Right cardiac atrium (tissue), 5 donors: Measurements from ENCODE around the gene ERBB2. TPM values are rescaled to one million over a fixed set of nuclear protein-coding genes. Genes with fewer than 3 reads are reported as not detected.

Experiments used
- ATAC-seq, 2 donors: fragments of 200-7000 bp; cut with Tn5 transposase; one replicate each; pipeline versions ENCODE4 v1.8.0 to v1.9.1; 2020; ENCODE audit warnings: moderate library complexity in 2 of 2, mild to moderate bottlenecking in 1 of 2
- DNase-seq, 3 donors: peaks; one replicate each; pipeline ENCODE4 v3.0.0-alpha.2; 2020
- H3K27ac ChIP-seq: one replicate; pipeline ENCODE4 v1.5.1; 2013; ENCODE audit warnings: mild to moderate bottlenecking, low read length, control low read depth, moderate library complexity
- H3K27me3 ChIP-seq: one replicate; pipeline ENCODE4 v1.6.1; 2013; ENCODE audit not compliant: control insufficient read depth, insufficient read depth
- H3K4me1 ChIP-seq: one replicate; pipeline ENCODE4 v1.6.1; 2013; ENCODE audit warnings: low read length; ENCODE audit not compliant: control insufficient read depth, insufficient read depth
- H3K4me3 ChIP-seq: one replicate; pipeline ENCODE4 v1.5.1; 2013; ENCODE audit warnings: low read length, control low read depth
- H3K9me3 ChIP-seq: one replicate; pipeline ENCODE4 v1.6.1; 2013; ENCODE audit warnings: low read length; ENCODE audit not compliant: control insufficient read depth
- WGBS: extraction: QIAGEN DNeasy Blood & Tissue Kit; methylation state at CpG from one replicate; pipeline ENCODE4 v1.1.7; 2013; 5-methylcytosine and 5-hydroxymethylcytosine counted together
- intact Hi-C, 4 donors: fragments of 100-400 bp; cut with DNase I; formaldehyde crosslinking; loops; one replicate each; pipeline versions ENCODE4 v1.11.0 to v1.14.0; 2022 to 2023
- microRNA-seq, 2 donors: library from miRNA; unstranded; fragments of <30 nt; microRNA quantifications; one replicate each; pipeline ENCODE4 v1.2.0, GENCODE V29; 2020 to 2021
- polyA plus RNA-seq: library from polyadenylated mRNA; stranded (reverse); fragments of 200-250 nt; gene quantifications from one replicate; pipeline ENCODE4 v1.2.3, GENCODE V29; 2013
- total RNA-seq, 4 donors: library from RNA; stranded (reverse); fragmentation: NEBNext Ultra II Directional; extraction: Animal tissue kit (Norgen Biotek cat#: 25700); gene quantifications; one replicate each; pipeline ENCODE4 v1.2.1, GENCODE V29; 2021
- donor health status: healthy with polysubstance abuse.
- donor health status: DM: no; HTN: yes; CAD: no.
- donor health status: DM: no; HTN: no; CAD: no.
- donor health status: DM: no; HTN: yes; CAD: no; lungs with severe emphysema.
- donor health status: DM: yes; HTN: yes; CAD: no.

ERBB2 gene
- total and polyA plus RNA-seq, 5 donors, result 56.4 to 178 (median 102) TPM

GRCh38 chr17:39772987-39773934 lies 73.4 kb downstream of the ERBB2 start:
- intact Hi-C loops, result no loop called here
- H3K27ac ChIP-seq, result no peak overlapping the region
- no peak overlapping the region for H3K4me3 ChIP-seq
- 81% methylated on average over 7 of the region's 7 CpGs for WGBS
- H3K9me3 ChIP-seq, result no peaks in the 10 kb centered on the region
- H3K27me3 ChIP-seq, result no peaks in the 10 kb centered on the region
- no peak for DNase-seq
- no peak for ATAC-seq
- H3K4me1 ChIP-seq, result no peaks in the 10 kb centered on the region

GRCh38 chr17:39774047-39774446 lies 74.2 kb downstream of the ERBB2 start:
- Histone ChIP-seq H3K4me3 (no peak overlapping the region), H3K9me3 (no peaks in the 10 kb centered on the region), H3K4me1 (no peaks in the 10 kb centered on the region), H3K27ac (no peak overlapping the region), H3K27me3 (no peaks in the 10 kb centered on the region)
- ATAC-seq (no peak), DNase-seq (no peak)
- 71% methylated on average over 4 of the region's 4 CpGs for WGBS
- intact Hi-C loops, result no loop called here

- 80% methylated on average over 2 of the region's 2 CpGs for WGBS
- ATAC-seq (no peak), DNase-seq (no peak)
- no peaks in the 10 kb centered on the region for H3K27me3 ChIP-seq
- no peaks in the 10 kb centered on the region for H3K4me1 ChIP-seq
- no peak overlapping the region for H3K27ac ChIP-seq
- intact Hi-C loops, result no loop called here
- no peaks in the 10 kb centered on the region for H3K9me3 ChIP-seq
- H3K4me3 ChIP-seq, result no peak overlapping the region
Observed at GRCh38 chr17:39775031-39775430, 75.2 kb downstream of the ERBB2 start.

GRCh38 chr17:39776252-39776651 lies 76.4 kb downstream of the ERBB2 start:
- H3K27ac ChIP-seq, result no peak overlapping the region
- ATAC-seq (no peak), DNase-seq (no peak)
- H3K27me3 ChIP-seq, result no peaks in the 10 kb centered on the region
- no peaks in the 10 kb centered on the region for H3K9me3 ChIP-seq
- intact Hi-C loops, result no loop called here
- no peaks in the 10 kb centered on the region for H3K4me1 ChIP-seq
- no peak overlapping the region for H3K4me3 ChIP-seq

- DNase-seq (no peak), ATAC-seq (no peak)
- H3K27me3 ChIP-seq, result no peaks in the 10 kb centered on the region
- peaks cover 1% of the 10 kb centered on the region for H3K4me1 ChIP-seq
- intact Hi-C loops, result no loop called here
- H3K4me3 ChIP-seq, result no peak overlapping the region
- H3K9me3 ChIP-seq, result no peaks in the 10 kb centered on the region
- no peak overlapping the region for H3K27ac ChIP-seq
- 48% methylated on average over 11 of the region's 11 CpGs for WGBS
Observed at GRCh38 chr17:39777534-39778365, 77.9 kb downstream of the ERBB2 start.

Small RNA genes within 50 kb of the gene (microRNA-seq; reads per million reads assigned to microRNA genes)
- 0.84 to 2.7 reads per million in 2 donors for gene MIR4728

Other genes starting within 250 kb of the ERBB2 start
- gene MED1, start 248.8 kb upstream of the ERBB2 start, total RNA-seq, result 10 to 100 TPM; 21.4 to 25.8 (median 23.5) TPM
- gene MED1, start 248.8 kb upstream of the ERBB2 start, polyA plus RNA-seq, result 8.9 TPM
- gene CDK12, start 238.6 kb upstream of the ERBB2 start, total RNA-seq, result 10 to 100 TPM; 24.9 to 27.9 (median 25.9) TPM
- gene CDK12, start 238.6 kb upstream of the ERBB2 start, polyA plus RNA-seq, result 8.2 TPM
- not detected for gene NEUROD2, start 92.1 kb upstream of the ERBB2 start, total RNA-seq
- gene NEUROD2, start 92.1 kb upstream of the ERBB2 start, polyA plus RNA-seq, result not detected
- gene PPP1R1B, start 73.1 kb upstream of the ERBB2 start, total RNA-seq, result 1 to 10 TPM; 2.0 to 6.6 (median 2.4) TPM
- 4.4 TPM for gene PPP1R1B, start 73.1 kb upstream of the ERBB2 start, polyA plus RNA-seq
- gene STARD3, start 62.9 kb upstream of the ERBB2 start, total RNA-seq, result 10 to 100 TPM; 19.2 to 26.2 (median 22.9) TPM
- gene STARD3, start 62.9 kb upstream of the ERBB2 start, polyA plus RNA-seq, result 22.7 TPM
- 1,000 to 10,000 TPM; 2,357 to 4,356 (median 2,957) TPM for gene TCAP, start 34.7 kb upstream of the ERBB2 start, total RNA-seq
- 4,928 TPM for gene TCAP, start 34.7 kb upstream of the ERBB2 start, polyA plus RNA-seq
- 10 to 100 TPM; 18.1 to 39.6 (median 21.3) TPM for gene PNMT, start 31.6 kb upstream of the ERBB2 start, total RNA-seq
- gene PNMT, start 31.6 kb upstream of the ERBB2 start, polyA plus RNA-seq, result 32.7 TPM
- gene PGAP3, start 12.0 kb upstream of the ERBB2 start, total RNA-seq, result 10 to 100 TPM; 12.9 to 24.0 (median 15.2) TPM
- gene PGAP3, start 12.0 kb upstream of the ERBB2 start, polyA plus RNA-seq, result 13.6 TPM
- gene MIEN1, start 30.5 kb downstream of the ERBB2 start, total RNA-seq, result 10 to 100 TPM; 53.6 to 67.8 (median 61.8) TPM
- gene MIEN1, start 30.5 kb downstream of the ERBB2 start, polyA plus RNA-seq, result 152 TPM
- gene GRB7, start 37.9 kb downstream of the ERBB2 start, total RNA-seq, result 1 to 10 TPM in 3 of 4 donors, under 1 TPM in 1; 0.39 to 2.7 (median 1.6) TPM
- gene GRB7, start 37.9 kb downstream of the ERBB2 start, polyA plus RNA-seq, result 0.70 TPM
- gene IKZF3, start 164.2 kb downstream of the ERBB2 start, total RNA-seq, result 1 to 10 TPM in 1 of 4 donors, under 1 TPM in 3; 0.28 to 1.3 (median 0.71) TPM
- gene IKZF3, start 164.2 kb downstream of the ERBB2 start, polyA plus RNA-seq, result 0.14 TPM
- gene ZPBP2, start 168.1 kb downstream of the ERBB2 start, total RNA-seq, result not detected
- gene ZPBP2, start 168.1 kb downstream of the ERBB2 start, polyA plus RNA-seq, result not detected
- 1 to 10 TPM; 1.9 to 2.9 (median 2.4) TPM for gene GSDMB, start 218.6 kb downstream of the ERBB2 start, total RNA-seq
- 1.8 TPM for gene GSDMB, start 218.6 kb downstream of the ERBB2 start, polyA plus RNA-seq
- 10 to 100 TPM; 37.0 to 42.3 (median 39.3) TPM for gene ORMDL3, start 227.5 kb downstream of the ERBB2 start, total RNA-seq
- 46.6 TPM for gene ORMDL3, start 227.5 kb downstream of the ERBB2 start, polyA plus RNA-seq
- gene LRRC3C, start 227.7 kb downstream of the ERBB2 start, total RNA-seq, result not detected
- not detected for gene LRRC3C, start 227.7 kb downstream of the ERBB2 start, polyA plus RNA-seq